Activated CD8-positive, alpha-beta T cell treated with anti-CD3 and anti-CD28 coated beads, Interleukin-2, amount 10 ng/mL, durations not matched to agents 7 days and 5 days (primary cell): ENCODE data around the gene DPH6. TPM values are rescaled to one million over a fixed set of nuclear protein-coding genes. Genes with fewer than 3 reads are reported as not detected.
"Not testable (repeated sequence)": the region's sequence is repeated elsewhere in the genome, so short reads cannot be mapped to it uniquely, and the experiment has no call there.

ENCODE experiments used
- ATAC-seq: fragments of 150-1000 bp; cut with Tn5 transposase; one replicate; pipeline ENCODE4 v1.10.0; 2021; ENCODE audit warnings: moderate library complexity
- CTCF ChIA-PET: fragments of 350-600 bp; sonication (Branson Sonifier 250); formaldehyde crosslinking; loops from one replicate; lab custom pipeline; 2021; ENCODE audit warnings: antibody characterized with exemption; lab: Charles Lee
- POLR2A ChIA-PET: fragments of 350-600 bp; sonication (Branson Sonifier 250); formaldehyde crosslinking; loops from one replicate; lab custom pipeline; 2021; ENCODE audit warnings: antibody characterized with exemption; lab: Charles Lee
- DNase-seq: peaks from one replicate; pipeline ENCODE4 v3.0.0-alpha.2; 2020
- H3K27ac Mint-ChIP-seq: one replicate; pipeline ENCODE4 v1.8.0; 2021; ENCODE audit warnings: mild to moderate bottlenecking, mixed read lengths
- H3K27me3 Mint-ChIP-seq: one replicate; pipeline ENCODE4 v1.8.0; 2021; ENCODE audit warnings: low read depth, mixed read lengths
- H3K36me3 Mint-ChIP-seq: one replicate; pipeline ENCODE4 v1.8.0; 2021; ENCODE audit warnings: low read depth, mixed read lengths
- H3K4me1 Mint-ChIP-seq: one replicate; pipeline ENCODE4 v1.8.0; 2021; ENCODE audit warnings: low read depth, mixed read lengths
- H3K4me3 Mint-ChIP-seq: one replicate; pipeline ENCODE4 v1.8.0; 2021; ENCODE audit warnings: mild to moderate bottlenecking, mixed read lengths
- H3K9me3 Mint-ChIP-seq: one replicate; pipeline ENCODE4 v1.8.0; 2022; ENCODE audit warnings: mixed read lengths; ENCODE audit not compliant: insufficient read depth
- total RNA-seq, 2 experiments: library from RNA; stranded (reverse); gene quantifications; one replicate each; pipeline ENCODE4 v1.2.3, GENCODE V29; 2021

The DPH6 gene
- total RNA-seq, 2 experiments from 2014 or later, result 10.0 to 10.1 TPM

DNA sequence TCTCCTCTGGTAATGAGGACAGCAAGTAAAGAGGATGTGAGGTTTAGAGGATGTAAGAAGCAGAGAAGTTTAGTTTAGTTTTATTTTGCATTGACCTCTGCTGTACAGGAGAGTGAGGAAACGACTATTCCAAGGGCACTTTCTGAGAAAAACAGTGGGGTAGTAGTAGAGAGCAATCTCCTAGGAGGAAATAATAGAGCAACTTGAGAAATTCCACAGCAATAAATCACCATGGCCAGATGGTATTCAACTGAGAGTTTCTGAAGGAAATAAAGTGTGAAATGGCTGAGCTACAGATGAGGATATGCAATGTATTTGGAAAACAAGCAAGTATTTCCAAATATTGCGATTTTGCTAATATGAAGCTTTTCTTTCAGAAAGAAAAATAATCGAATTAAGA lies 118.9 kb downstream of the DPH6 start:
- Mint-ChIP-seq H3K4me3 (no peak overlapping the region), H3K27ac (no peak overlapping the region), H3K27me3 (no peaks in the 10 kb centered on the region), H3K36me3 (no peaks in the 10 kb centered on the region), H3K9me3 (peaks cover 5% of the 10 kb centered on the region), H3K4me1 (no peaks in the 10 kb centered on the region)
- ChIA-PET CTCF (interaction anchor here (2.3 kb wide), 1 partner anchor 17 kb away, joined by 13 read pairs; no protein-coding TSS in a partner anchor), POLR2A (no interaction called here)
- ATAC-seq (no peak), DNase-seq (no peak)

- no peak overlapping the region for H3K4me3 Mint-ChIP-seq
- no peaks in the 10 kb centered on the region for H3K4me1 Mint-ChIP-seq
- ChIA-PET POLR2A (no interaction called here), CTCF (no interaction called here)
- DNase-seq (no peak), ATAC-seq (no peak)
- H3K27me3 Mint-ChIP-seq, result no peaks in the 10 kb centered on the region
- no peak overlapping the region for H3K27ac Mint-ChIP-seq
- no peaks in the 10 kb centered on the region for H3K9me3 Mint-ChIP-seq
- H3K36me3 Mint-ChIP-seq, result no peaks in the 10 kb centered on the region
Observed at GRCh38 chr15:35410775-35411174, 135.2 kb downstream of the DPH6 start.

DNA sequence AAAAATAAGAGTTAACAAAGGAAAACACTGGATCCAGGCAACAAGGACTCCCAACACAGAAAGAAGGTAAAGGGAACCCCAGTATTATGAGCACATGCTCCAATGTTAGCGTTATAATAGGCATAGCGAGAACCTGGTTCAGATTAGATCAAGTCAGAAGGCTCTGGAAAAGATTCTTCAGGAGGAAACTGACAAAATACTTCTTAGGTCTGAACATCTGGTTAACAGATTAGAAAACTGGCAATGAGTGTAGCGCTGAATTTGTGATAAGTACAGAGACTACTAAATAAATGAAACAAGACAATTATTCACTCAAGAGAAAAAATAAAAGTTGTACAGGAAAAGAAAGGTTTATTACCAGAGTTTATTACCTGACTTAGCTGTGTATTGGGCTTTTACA lies 146.1 kb downstream of the DPH6 start:
- Mint-ChIP-seq H3K27me3 (no peaks in the 10 kb centered on the region), H3K27ac (no peak overlapping the region), H3K4me1 (no peaks in the 10 kb centered on the region), H3K9me3 (no peaks in the 10 kb centered on the region), H3K36me3 (no peaks in the 10 kb centered on the region), H3K4me3 (no peak overlapping the region)
- no peak for DNase-seq
- CTCF ChIA-PET, result interaction anchor here (0.7 kb wide), 1 partner anchor 111 kb away, joined by 3 read pairs; no protein-coding TSS in a partner anchor
- ATAC-seq, result no peak
- POLR2A ChIA-PET, result no interaction called here

DNA sequence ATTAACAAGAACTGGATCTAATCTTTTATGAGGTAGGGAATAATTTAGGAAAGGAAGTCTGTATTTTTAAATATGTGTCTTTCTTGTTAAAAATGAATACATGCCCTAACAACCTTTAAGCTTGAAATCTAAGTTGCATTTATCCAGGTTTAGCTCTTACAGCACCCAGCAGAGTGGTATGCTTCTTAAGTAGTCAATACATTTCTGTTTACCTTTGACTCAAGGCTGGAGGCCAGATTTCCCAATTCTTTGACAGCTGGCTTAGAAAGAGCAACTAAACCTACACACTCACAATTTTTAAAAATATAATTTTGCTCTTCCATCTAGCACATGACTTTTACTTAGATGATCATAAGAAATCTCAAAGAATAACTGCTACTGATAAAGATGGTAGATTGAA lies 148.9 kb downstream of the DPH6 start:
- ChIA-PET POLR2A (no interaction called here), CTCF (no interaction called here)
- H3K36me3 Mint-ChIP-seq, result no peaks in the 10 kb centered on the region
- DNase-seq (no peak), ATAC-seq (no peak)
- H3K4me1 Mint-ChIP-seq, result no peaks in the 10 kb centered on the region
- H3K27ac Mint-ChIP-seq, result no peak overlapping the region
- H3K9me3 Mint-ChIP-seq, result no peaks in the 10 kb centered on the region
- H3K4me3 Mint-ChIP-seq, result no peak overlapping the region
- no peaks in the 10 kb centered on the region for H3K27me3 Mint-ChIP-seq

DNA sequence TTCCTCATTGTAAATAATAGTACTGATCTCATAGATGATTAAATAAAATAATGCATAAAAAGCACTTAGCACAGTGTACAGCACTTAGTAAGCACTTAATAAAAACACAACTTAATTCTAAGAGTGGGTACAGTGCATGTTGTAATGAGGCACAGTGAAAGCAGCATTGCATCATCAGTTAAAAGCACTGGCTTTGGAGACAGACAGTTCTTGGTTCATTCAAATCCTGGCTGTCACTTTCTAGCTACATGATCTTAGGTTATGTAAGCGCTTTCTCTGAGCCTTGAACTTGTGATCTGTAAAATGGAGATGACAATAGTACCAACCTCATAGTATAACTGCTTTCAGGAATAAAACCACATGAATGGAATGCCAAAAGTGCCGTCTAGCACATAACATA lies 151.5 kb downstream of the DPH6 start:
- Mint-ChIP-seq H3K36me3 (no peaks in the 10 kb centered on the region), H3K4me3 (no peak overlapping the region), H3K27ac (no peak overlapping the region), H3K9me3 (no peaks in the 10 kb centered on the region), H3K4me1 (no peaks in the 10 kb centered on the region), H3K27me3 (no peaks in the 10 kb centered on the region)
- ATAC-seq (no peak), DNase-seq (no peak)
- ChIA-PET CTCF (no interaction called here), POLR2A (no interaction called here)

GRCh38 chr15:35393398-35393797 lies 152.6 kb downstream of the DPH6 start:
- POLR2A ChIA-PET, result no interaction called here
- no peak for ATAC-seq
- CTCF ChIA-PET, result no interaction called here

DNA sequence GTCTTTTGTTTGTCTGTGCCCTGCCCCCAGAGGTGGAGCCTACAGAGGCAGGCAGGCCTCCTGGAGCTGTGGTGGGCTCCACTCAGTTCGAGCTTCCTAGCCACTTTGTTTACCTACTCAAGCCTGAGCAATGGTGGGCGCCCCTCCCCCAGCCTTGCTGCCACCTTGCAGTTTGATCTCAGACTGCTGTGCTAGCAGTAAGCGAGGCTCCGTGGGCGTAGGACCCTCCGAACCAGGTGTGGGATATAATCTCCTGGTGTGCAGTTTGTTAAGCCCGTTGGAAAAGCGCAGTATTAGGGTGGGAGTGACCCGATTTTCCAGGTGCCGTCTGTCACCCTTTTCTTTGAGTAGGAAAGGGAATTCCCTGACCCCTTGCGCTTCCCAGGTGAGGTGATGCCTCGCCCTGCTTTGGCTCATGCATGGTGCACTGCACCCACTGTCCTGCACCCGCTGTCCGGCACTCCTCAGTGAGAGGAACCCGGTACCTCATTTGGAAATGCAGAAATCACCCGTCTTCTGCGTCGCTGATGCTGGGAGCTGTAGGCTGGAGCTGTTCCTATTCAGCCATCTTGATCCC lies 154.5 kb downstream of the DPH6 start:
- H3K36me3 Mint-ChIP-seq, H3K4me3 Mint-ChIP-seq, H3K9me3 Mint-ChIP-seq, H3K27ac Mint-ChIP-seq, ATAC-seq, CTCF ChIA-PET, H3K27me3 Mint-ChIP-seq, DNase-seq, H3K4me1 Mint-ChIP-seq, POLR2A ChIA-PET: not testable (repeated sequence)

More at GRCh38 chr15:35393398-35393797, 152.6 kb downstream of the DPH6 start:
- Mint-ChIP-seq H3K36me3 (no peaks in the 10 kb centered on the region), H3K27ac (no peak overlapping the region), H3K9me3 (no peaks in the 10 kb centered on the region), H3K4me3 (no peak overlapping the region), H3K27me3 (no peaks in the 10 kb centered on the region), H3K4me1 (no peaks in the 10 kb centered on the region)
- no peak for DNase-seq

DNA sequence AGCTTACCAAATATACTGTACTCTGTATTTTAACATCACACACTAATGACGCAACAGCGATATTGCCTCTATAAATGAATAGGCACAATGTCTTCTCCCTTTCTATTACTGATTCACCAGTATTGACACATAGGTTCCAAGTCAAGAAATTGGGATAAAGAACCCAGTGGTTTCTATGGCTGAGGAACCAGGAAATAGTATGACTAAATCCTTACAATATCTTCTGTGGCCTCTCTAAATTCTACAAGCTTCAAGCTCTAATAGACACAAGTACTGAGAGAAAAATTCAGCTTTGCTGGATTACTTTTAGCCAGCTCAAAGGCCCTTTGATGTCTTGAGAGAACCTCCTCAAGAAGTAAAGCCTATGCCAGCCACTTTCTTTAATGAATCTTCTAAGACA lies 162.5 kb downstream of the DPH6 start:
- H3K27me3 Mint-ChIP-seq, result no peaks in the 10 kb centered on the region
- no peak overlapping the region for H3K27ac Mint-ChIP-seq
- peaks cover 3% of the 10 kb centered on the region for H3K9me3 Mint-ChIP-seq
- ChIA-PET POLR2A (no interaction called here), CTCF (no interaction called here)
- ATAC-seq (no peak), DNase-seq (no peak)
- H3K36me3 Mint-ChIP-seq, result no peaks in the 10 kb centered on the region
- H3K4me3 Mint-ChIP-seq, result no peak overlapping the region
- no peaks in the 10 kb centered on the region for H3K4me1 Mint-ChIP-seq

DNA sequence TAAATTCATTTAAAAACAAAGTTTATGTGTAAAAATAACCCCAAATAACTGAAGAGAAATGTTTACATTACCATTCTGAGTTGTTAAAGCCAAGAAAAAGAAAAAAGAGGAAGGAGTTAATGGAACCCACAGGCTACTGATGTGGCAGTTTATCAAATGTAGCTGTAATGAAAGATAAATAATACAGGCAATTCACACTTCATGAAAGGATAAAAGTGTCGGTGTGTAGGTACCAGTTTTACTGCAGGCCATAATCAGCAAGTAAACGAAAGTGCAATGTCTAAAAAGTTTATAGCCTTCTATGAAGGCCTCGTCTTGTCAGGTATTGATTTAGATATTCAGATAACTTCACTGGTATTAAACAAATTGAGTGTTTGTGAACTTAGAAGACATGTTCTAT lies 164.6 kb downstream of the DPH6 start:
- H3K4me3 Mint-ChIP-seq, result no peak overlapping the region
- DNase-seq, result no peak
- H3K4me1 Mint-ChIP-seq, result no peaks in the 10 kb centered on the region
- no peaks in the 10 kb centered on the region for H3K36me3 Mint-ChIP-seq
- CTCF ChIA-PET, result no interaction called here
- no peaks in the 10 kb centered on the region for H3K27me3 Mint-ChIP-seq
- no peak for ATAC-seq
- no peak overlapping the region for H3K27ac Mint-ChIP-seq
- POLR2A ChIA-PET, result no interaction called here
- peaks cover 3% of the 10 kb centered on the region for H3K9me3 Mint-ChIP-seq

- Mint-ChIP-seq H3K27me3 (no peaks in the 10 kb centered on the region), H3K4me3 (no peak overlapping the region), H3K9me3 (peaks cover 3% of the 10 kb centered on the region), H3K27ac (no peak overlapping the region), H3K36me3 (no peaks in the 10 kb centered on the region), H3K4me1 (no peaks in the 10 kb centered on the region)
- ChIA-PET POLR2A (no interaction called here), CTCF (no interaction called here)
- DNase-seq (no peak), ATAC-seq (no peak)
Observed at GRCh38 chr15:35379972-35380371, 166.0 kb downstream of the DPH6 start.

GRCh38 chr15:35378454-35378853 lies 167.5 kb downstream of the DPH6 start:
- H3K27me3 Mint-ChIP-seq, POLR2A ChIA-PET, H3K36me3 Mint-ChIP-seq, H3K4me3 Mint-ChIP-seq, DNase-seq, H3K4me1 Mint-ChIP-seq, H3K27ac Mint-ChIP-seq, CTCF ChIA-PET, H3K9me3 Mint-ChIP-seq, ATAC-seq: not testable (repeated sequence)

GRCh38 chr15:35376707-35377106 lies 169.3 kb downstream of the DPH6 start:
- no peaks in the 10 kb centered on the region for H3K4me1 Mint-ChIP-seq
- peaks cover 3% of the 10 kb centered on the region for H3K9me3 Mint-ChIP-seq
- H3K36me3 Mint-ChIP-seq, result peaks cover 2% of the 10 kb centered on the region
- CTCF ChIA-PET, result no interaction called here
- POLR2A ChIA-PET, result no interaction called here
- ATAC-seq (no peak), DNase-seq (no peak)
- no peak overlapping the region for H3K4me3 Mint-ChIP-seq
- H3K27me3 Mint-ChIP-seq, result no peaks in the 10 kb centered on the region
- H3K27ac Mint-ChIP-seq, result no peak overlapping the region

- peaks cover 2% of the 10 kb centered on the region for H3K36me3 Mint-ChIP-seq
- ATAC-seq, result no peak
- ChIA-PET POLR2A (no interaction called here), CTCF (interaction anchor here (0.5 kb wide), 1 partner anchor 249 kb away, joined by 3 read pairs; no protein-coding TSS in a partner anchor)
- H3K27ac Mint-ChIP-seq, result no peak overlapping the region
- no peaks in the 10 kb centered on the region for H3K27me3 Mint-ChIP-seq
- peaks cover 3% of the 10 kb centered on the region for H3K9me3 Mint-ChIP-seq
- no peak overlapping the region for H3K4me3 Mint-ChIP-seq
- H3K4me1 Mint-ChIP-seq, result no peaks in the 10 kb centered on the region
- DNase-seq, result no peak
Observed at GRCh38 chr15:35374661-35375060, 171.3 kb downstream of the DPH6 start.
